GM23338 (cell line): Measurements from ENCODE around the gene CBX8. TPM values are rescaled to one million over a fixed set of nuclear protein-coding genes. Genes with fewer than 3 reads are reported as not detected.

Experiments
- ATAC-seq: fragments of 200-7000 bp; cut with Tn5 transposase; 3 replicates; pipeline ENCODE4 v1.9.1; 2020
- DNase-seq: peaks from one replicate; pipeline ENCODE4 v3.0.0-alpha.2; 2015; ENCODE audit warnings: low spot score
- H2AFZ ChIP-seq: fragments of 200-600 bp; sonication (generic); 2 replicates; pipeline ENCODE4 v1.8.0; 2016; ENCODE audit warnings: antibody characterized with exemption, mild to moderate bottlenecking, moderate library complexity
- H3F3A ChIP-seq: fragments of 200-600 bp; sonication (generic); replicated peaks from 2 replicates; pipeline ENCODE4 v1.8.0; 2017; ENCODE audit warnings: antibody characterized with exemption, mixed run types, low read depth
- H3K27ac ChIP-seq: fragments of 200-600 bp; sonication (generic); 2 replicates; pipeline ENCODE4 v1.6.1; 2016; ENCODE audit warnings: low read depth
- H3K27me3 ChIP-seq: fragments of 200-600 bp; sonication (generic); 2 replicates; pipeline ENCODE4 v1.8.0; 2016; ENCODE audit warnings: mild to moderate bottlenecking, mixed run types, moderate library complexity; ENCODE audit not compliant: insufficient read depth
- H3K36me3 ChIP-seq: fragments of 200-600 bp; sonication (generic); 2 replicates; pipeline ENCODE4 v1.8.0; 2016; ENCODE audit warnings: mild to moderate bottlenecking; ENCODE audit not compliant: insufficient read depth
- H3K4me1 ChIP-seq: fragments of 200-600 bp; sonication (generic); 2 replicates; pipeline ENCODE4 v1.8.0; 2016; ENCODE audit warnings: mild to moderate bottlenecking, moderate library complexity; ENCODE audit not compliant: insufficient read depth
- H3K4me2 ChIP-seq: fragments of 200-600 bp; sonication (generic); 2 replicates; pipeline ENCODE4 v1.7.1; 2017; ENCODE audit warnings: mixed run types
- H3K4me3 ChIP-seq: fragments of 200-600 bp; sonication (generic); 2 replicates; pipeline ENCODE4 v1.6.1; 2016; ENCODE audit warnings: mixed run types
- H3K79me2 ChIP-seq: fragments of 200-600 bp; sonication (generic); replicated peaks from 2 replicates; pipeline ENCODE4 v1.8.0; 2017; ENCODE audit warnings: mild to moderate bottlenecking; ENCODE audit not compliant: insufficient read depth
- H3K9me2 ChIP-seq: fragments of 200-600 bp; sonication (generic); 2 replicates; pipeline ENCODE4 v1.8.0; 2017; ENCODE audit not compliant: insufficient read depth
- H4K20me1 ChIP-seq: fragments of 200-600 bp; sonication (generic); replicated peaks from 2 replicates; pipeline ENCODE4 v1.8.0; 2017; ENCODE audit warnings: mild to moderate bottlenecking; ENCODE audit not compliant: insufficient read depth
- H3K27ac Mint-ChIP-seq: 2 replicates; pipeline ENCODE4 v1.8.0; 2020; ENCODE audit warnings: inconsistent platforms, mild to moderate bottlenecking, moderate library complexity, mixed read lengths
- H3K27me3 Mint-ChIP-seq: 3 replicates; pipeline ENCODE4 v1.8.0; 2022; ENCODE audit warnings: low read depth, mild to moderate bottlenecking, moderate library complexity, mixed read lengths, inconsistent platforms; ENCODE audit not compliant: insufficient read depth, poor library complexity
- H3K36me3 Mint-ChIP-seq: 3 replicates; pipeline ENCODE4 v1.8.0; 2021; ENCODE audit warnings: low read depth, mild to moderate bottlenecking, inconsistent platforms, moderate library complexity, mixed read lengths
- H3K4me1 Mint-ChIP-seq: 3 replicates; pipeline ENCODE4 v1.8.0; 2020; ENCODE audit warnings: mild to moderate bottlenecking, inconsistent platforms, mixed read lengths
- H3K4me3 Mint-ChIP-seq: 3 replicates; pipeline ENCODE4 v1.8.0; 2021; ENCODE audit warnings: moderate library complexity, mild to moderate bottlenecking, inconsistent platforms, mixed read lengths
- H3K9me3 Mint-ChIP-seq: 3 replicates; pipeline ENCODE4 v1.8.0; 2020; ENCODE audit warnings: moderate library complexity, mild to moderate bottlenecking, inconsistent platforms, mixed read lengths
- CREB1 ChIP-seq: fragments of 250-450 bp; sonication (Bioruptor Pico); IDR thresholded peaks from 2 replicates; pipeline ENCODE4 v1.5.0; 2020; ENCODE audit warnings: low read depth, mild to moderate bottlenecking, moderate library complexity
- EZH2 ChIP-seq: fragments of 200-600 bp; sonication (generic); IDR thresholded peaks from one replicate; pipeline ENCODE4 v1.8.0; 2017; ENCODE audit warnings: antibody characterized with exemption, mild to moderate bottlenecking, low read depth; ENCODE audit not compliant: unreplicated experiment
- EZH2phosphoT487 ChIP-seq: fragments of 200-600 bp; sonication (generic); IDR thresholded peaks from one replicate; pipeline ENCODE4 v1.8.1; 2018; ENCODE audit warnings: antibody characterized with exemption; ENCODE audit not compliant: unreplicated experiment
- JUNB ChIP-seq: IDR thresholded peaks from one replicate; pipeline ENCODE4 v1.6.1; 2016; ENCODE audit warnings: antibody characterized with exemption; ENCODE audit not compliant: unreplicated experiment
- NANOG ChIP-seq: IDR thresholded peaks from 2 replicates; pipeline ENCODE4 v1.6.1; 2016; ENCODE audit warnings: antibody characterized with exemption, borderline replicate concordance
- POLR2AphosphoS5 ChIP-seq: IDR thresholded peaks from 2 replicates; pipeline ENCODE4 v1.6.1; 2016; ENCODE audit warnings: antibody characterized with exemption, low read depth
- STAT1 ChIP-seq: IDR thresholded peaks from one replicate; pipeline ENCODE4 v1.6.1; 2016; ENCODE audit warnings: antibody characterized with exemption; ENCODE audit not compliant: unreplicated experiment
- ZNF114 ChIP-seq: fragments of 250-450 bp; sonication (Bioruptor Pico); IDR thresholded peaks from 2 replicates; pipeline ENCODE4 v1.5.0; 2020; ENCODE audit warnings: mild to moderate bottlenecking, moderate library complexity
- ZNF331 ChIP-seq: fragments of 250-450 bp; sonication (Bioruptor Pico); IDR thresholded peaks from 2 replicates; pipeline ENCODE4 v1.5.0; 2020; ENCODE audit warnings: low read depth, mild to moderate bottlenecking, moderate library complexity
- polyA plus RNA-seq: library from polyadenylated mRNA; unstranded; fragments of >200 nt; fragmentation: Nextera tagmentation; extraction: Ambion mirVana; gene quantifications from 2 replicates; pipeline ENCODE4 v1.2.1, GENCODE V29; 2016
- total RNA-seq: library from RNA; depleted of rRNA; stranded (reverse); fragments of >200 nt; shearing (Covaris generic); gene quantifications from 2 replicates; pipeline ENCODE4 v1.2.3, GENCODE V29; 2014
- TF ChIP-seq, protein P1 (sequence below): IDR thresholded peaks from one replicate; pipeline ENCODE4 v1.6.1; 2018; ENCODE audit warnings: antibody characterized with exemption; ENCODE audit not compliant: unreplicated experiment
- TF ChIP-seq, protein P2 (sequence below): fragments of 250-450 bp; sonication (Bioruptor Pico); IDR thresholded peaks from 2 replicates; pipeline ENCODE4 v1.5.0; 2020; ENCODE audit warnings: mild to moderate bottlenecking, moderate library complexity
- TF ChIP-seq, protein P3 (sequence below): IDR thresholded peaks from 2 replicates; pipeline ENCODE4 v1.6.1; 2016; ENCODE audit warnings: antibody characterized with exemption
- TF ChIP-seq, protein P4 (sequence below), 2 experiments: fragments of 200-600 bp in 1 of 2; sonication (generic) in 1 of 2; conservative IDR thresholded peaks; 2 replicates each; pipeline versions ENCODE4 v1.5.1 to v1.6.1; 2016 to 2017; ENCODE audit warnings: antibody characterized with exemption in 2 of 2, low read depth in 2 of 2, mild to moderate bottlenecking in 2 of 2, moderate library complexity in 1 of 2

CBX8 gene
- total and polyA plus RNA-seq, 2 experiments from 2014 or later: 1.0 to 1.3 TPM

DNA sequence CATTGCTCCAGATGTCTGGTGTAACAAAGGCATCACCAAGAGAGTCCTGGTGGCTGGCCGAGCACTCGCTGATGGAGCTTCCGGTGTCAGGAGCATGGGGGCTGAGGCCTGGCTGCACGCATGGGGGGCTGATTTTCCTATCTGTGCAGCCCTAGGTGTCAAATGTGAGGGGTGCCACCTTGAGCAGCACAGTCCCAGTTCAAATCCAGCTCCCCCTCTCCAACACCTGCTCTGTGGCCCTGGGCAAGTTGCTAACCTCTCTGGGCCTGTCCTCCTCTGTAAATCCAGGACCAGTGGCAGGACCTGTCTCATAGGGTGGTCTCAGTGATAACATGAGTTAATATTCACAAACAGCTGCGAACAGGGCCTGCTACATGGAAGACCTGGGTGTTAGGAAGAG is 53.3 kb downstream of the CBX8 start (continued):
- TF ChIP-seq NANOG (no peak), JUNB (no peak), ZNF114 (CRISPR knock-in tag) (no peak), POLR2AphosphoS5 (no peak)
- TF ChIP-seq, protein P1, sequence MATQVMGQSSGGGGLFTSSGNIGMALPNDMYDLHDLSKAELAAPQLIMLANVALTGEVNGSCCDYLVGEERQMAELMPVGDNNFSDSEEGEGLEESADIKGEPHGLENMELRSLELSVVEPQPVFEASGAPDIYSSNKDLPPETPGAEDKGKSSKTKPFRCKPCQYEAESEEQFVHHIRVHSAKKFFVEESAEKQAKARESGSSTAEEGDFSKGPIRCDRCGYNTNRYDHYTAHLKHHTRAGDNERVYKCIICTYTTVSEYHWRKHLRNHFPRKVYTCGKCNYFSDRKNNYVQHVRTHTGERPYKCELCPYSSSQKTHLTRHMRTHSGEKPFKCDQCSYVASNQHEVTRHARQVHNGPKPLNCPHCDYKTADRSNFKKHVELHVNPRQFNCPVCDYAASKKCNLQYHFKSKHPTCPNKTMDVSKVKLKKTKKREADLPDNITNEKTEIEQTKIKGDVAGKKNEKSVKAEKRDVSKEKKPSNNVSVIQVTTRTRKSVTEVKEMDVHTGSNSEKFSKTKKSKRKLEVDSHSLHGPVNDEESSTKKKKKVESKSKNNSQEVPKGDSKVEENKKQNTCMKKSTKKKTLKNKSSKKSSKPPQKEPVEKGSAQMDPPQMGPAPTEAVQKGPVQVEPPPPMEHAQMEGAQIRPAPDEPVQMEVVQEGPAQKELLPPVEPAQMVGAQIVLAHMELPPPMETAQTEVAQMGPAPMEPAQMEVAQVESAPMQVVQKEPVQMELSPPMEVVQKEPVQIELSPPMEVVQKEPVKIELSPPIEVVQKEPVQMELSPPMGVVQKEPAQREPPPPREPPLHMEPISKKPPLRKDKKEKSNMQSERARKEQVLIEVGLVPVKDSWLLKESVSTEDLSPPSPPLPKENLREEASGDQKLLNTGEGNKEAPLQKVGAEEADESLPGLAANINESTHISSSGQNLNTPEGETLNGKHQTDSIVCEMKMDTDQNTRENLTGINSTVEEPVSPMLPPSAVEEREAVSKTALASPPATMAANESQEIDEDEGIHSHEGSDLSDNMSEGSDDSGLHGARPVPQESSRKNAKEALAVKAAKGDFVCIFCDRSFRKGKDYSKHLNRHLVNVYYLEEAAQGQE: no peak

DNA sequence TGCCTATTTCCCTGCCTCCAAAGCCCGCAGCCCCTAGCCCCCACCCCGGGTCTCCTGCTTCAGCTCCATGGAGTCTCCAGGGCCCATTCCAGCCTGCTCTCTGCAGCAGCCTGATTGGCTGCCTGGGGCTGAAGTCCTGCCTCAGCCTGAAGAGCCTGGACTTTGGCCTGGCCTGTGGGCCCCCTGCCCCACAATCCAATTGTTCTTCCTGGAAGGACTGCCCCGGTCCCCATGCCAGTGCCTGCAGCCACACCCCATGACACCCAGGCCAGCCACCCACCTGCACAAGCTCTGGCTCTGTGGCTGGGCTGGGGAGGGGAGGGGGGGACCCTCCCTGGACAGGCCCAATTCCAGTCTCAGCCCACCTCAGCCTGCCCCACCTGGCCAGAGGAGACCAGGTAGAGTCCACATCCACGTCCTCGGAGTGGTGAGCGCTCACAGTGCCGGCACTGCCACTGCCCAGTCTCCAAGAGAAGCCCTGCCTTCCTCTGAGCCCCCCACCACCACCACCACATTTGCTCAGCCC is 53.9 kb downstream of the CBX8 start:
- DNase-seq (no peak), ATAC-seq (no peak)
- Mint-ChIP-seq H3K36me3 (no peaks in the 10 kb centered on the region; the same call in 2 of the 3 replicates), H3K27ac (no peak overlapping the region), H3K4me1 (peaks cover 15% of the 10 kb centered on the region), H3K4me3 (no peak overlapping the region), H3K27me3 (peaks cover 75% of the 10 kb centered on the region), H3K9me3 (no peaks in the 10 kb centered on the region)
- no peaks in the 10 kb centered on the region for H3K9me2 ChIP-seq
- H3K27ac ChIP-seq: no peak overlapping the region
- H2AFZ ChIP-seq: no peak overlapping the region
- no peaks in the 10 kb centered on the region for H3K36me3 ChIP-seq
- no peak overlapping the region for H3K4me3 ChIP-seq
- H3K27me3 ChIP-seq: peaks cover 61% of the 10 kb centered on the region
- H3K79me2 ChIP-seq: no peaks in the 10 kb centered on the region
- no peaks in the 10 kb centered on the region; the same call in 1 of the 2 replicates for H4K20me1 ChIP-seq
- H3K4me2 ChIP-seq: no peak overlapping the region
- peaks cover 12% of the 10 kb centered on the region for H3F3A ChIP-seq
- H3K4me1 ChIP-seq: peaks cover 10% of the 10 kb centered on the region
- TF ChIP-seq STAT1 (no peak), POLR2AphosphoS5 (no peak), JUNB (no peak), CREB1 (no peak), ZNF331 (CRISPR knock-in tag) (no peak), NANOG (no peak), EZH2 (no peak), EZH2phosphoT487 (no peak)
- TF ChIP-seq, protein P2, sequence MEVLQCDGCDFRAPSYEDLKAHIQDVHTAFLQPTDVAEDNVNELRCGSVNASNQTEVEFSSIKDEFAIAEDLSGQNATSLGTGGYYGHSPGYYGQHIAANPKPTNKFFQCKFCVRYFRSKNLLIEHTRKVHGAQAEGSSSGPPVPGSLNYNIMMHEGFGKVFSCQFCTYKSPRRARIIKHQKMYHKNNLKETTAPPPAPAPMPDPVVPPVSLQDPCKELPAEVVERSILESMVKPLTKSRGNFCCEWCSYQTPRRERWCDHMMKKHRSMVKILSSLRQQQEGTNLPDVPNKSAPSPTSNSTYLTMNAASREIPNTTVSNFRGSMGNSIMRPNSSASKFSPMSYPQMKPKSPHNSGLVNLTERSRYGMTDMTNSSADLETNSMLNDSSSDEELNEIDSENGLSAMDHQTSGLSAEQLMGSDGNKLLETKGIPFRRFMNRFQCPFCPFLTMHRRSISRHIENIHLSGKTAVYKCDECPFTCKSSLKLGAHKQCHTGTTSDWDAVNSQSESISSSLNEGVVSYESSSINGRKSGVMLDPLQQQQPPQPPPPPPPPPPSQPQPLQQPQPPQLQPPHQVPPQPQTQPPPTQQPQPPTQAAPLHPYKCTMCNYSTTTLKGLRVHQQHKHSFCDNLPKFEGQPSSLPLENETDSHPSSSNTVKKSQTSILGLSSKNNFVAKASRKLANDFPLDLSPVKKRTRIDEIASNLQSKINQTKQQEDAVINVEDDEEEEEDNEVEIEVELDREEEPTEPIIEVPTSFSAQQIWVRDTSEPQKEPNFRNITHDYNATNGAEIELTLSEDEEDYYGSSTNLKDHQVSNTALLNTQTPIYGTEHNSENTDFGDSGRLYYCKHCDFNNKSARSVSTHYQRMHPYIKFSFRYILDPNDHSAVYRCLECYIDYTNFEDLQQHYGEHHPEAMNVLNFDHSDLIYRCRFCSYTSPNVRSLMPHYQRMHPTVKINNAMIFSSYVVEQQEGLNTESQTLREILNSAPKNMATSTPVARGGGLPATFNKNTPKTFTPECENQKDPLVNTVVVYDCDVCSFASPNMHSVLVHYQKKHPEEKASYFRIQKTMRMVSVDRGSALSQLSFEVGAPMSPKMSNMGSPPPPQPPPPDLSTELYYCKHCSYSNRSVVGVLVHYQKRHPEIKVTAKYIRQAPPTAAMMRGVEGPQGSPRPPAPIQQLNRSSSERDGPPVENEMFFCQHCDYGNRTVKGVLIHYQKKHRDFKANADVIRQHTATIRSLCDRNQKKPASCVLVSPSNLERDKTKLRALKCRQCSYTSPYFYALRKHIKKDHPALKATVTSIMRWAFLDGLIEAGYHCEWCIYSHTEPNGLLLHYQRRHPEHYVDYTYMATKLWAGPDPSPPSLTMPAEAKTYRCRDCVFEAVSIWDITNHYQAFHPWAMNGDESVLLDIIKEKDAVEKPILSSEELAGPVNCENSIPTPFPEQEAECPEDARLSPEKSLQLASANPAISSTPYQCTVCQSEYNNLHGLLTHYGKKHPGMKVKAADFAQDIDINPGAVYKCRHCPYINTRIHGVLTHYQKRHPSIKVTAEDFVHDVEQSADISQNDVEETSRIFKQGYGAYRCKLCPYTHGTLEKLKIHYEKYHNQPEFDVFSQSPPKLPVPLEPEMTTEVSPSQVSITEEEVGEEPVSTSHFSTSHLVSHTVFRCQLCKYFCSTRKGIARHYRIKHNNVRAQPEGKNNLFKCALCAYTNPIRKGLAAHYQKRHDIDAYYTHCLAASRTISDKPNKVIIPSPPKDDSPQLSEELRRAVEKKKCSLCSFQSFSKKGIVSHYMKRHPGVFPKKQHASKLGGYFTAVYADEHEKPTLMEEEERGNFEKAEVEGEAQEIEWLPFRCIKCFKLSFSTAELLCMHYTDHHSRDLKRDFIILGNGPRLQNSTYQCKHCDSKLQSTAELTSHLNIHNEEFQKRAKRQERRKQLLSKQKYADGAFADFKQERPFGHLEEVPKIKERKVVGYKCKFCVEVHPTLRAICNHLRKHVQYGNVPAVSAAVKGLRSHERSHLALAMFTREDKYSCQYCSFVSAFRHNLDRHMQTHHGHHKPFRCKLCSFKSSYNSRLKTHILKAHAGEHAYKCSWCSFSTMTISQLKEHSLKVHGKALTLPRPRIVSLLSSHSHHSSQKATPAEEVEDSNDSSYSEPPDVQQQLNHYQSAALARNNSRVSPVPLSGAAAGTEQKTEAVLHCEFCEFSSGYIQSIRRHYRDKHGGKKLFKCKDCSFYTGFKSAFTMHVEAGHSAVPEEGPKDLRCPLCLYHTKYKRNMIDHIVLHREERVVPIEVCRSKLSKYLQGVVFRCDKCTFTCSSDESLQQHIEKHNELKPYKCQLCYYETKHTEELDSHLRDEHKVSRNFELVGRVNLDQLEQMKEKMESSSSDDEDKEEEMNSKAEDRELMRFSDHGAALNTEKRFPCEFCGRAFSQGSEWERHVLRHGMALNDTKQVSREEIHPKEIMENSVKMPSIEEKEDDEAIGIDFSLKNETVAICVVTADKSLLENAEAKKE: no peak
- TF ChIP-seq, protein P3, sequence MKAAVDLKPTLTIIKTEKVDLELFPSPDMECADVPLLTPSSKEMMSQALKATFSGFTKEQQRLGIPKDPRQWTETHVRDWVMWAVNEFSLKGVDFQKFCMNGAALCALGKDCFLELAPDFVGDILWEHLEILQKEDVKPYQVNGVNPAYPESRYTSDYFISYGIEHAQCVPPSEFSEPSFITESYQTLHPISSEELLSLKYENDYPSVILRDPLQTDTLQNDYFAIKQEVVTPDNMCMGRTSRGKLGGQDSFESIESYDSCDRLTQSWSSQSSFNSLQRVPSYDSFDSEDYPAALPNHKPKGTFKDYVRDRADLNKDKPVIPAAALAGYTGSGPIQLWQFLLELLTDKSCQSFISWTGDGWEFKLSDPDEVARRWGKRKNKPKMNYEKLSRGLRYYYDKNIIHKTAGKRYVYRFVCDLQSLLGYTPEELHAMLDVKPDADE: no peak
- TF ChIP-seq, protein P4, sequence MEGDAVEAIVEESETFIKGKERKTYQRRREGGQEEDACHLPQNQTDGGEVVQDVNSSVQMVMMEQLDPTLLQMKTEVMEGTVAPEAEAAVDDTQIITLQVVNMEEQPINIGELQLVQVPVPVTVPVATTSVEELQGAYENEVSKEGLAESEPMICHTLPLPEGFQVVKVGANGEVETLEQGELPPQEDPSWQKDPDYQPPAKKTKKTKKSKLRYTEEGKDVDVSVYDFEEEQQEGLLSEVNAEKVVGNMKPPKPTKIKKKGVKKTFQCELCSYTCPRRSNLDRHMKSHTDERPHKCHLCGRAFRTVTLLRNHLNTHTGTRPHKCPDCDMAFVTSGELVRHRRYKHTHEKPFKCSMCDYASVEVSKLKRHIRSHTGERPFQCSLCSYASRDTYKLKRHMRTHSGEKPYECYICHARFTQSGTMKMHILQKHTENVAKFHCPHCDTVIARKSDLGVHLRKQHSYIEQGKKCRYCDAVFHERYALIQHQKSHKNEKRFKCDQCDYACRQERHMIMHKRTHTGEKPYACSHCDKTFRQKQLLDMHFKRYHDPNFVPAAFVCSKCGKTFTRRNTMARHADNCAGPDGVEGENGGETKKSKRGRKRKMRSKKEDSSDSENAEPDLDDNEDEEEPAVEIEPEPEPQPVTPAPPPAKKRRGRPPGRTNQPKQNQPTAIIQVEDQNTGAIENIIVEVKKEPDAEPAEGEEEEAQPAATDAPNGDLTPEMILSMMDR (conservative IDR thresholded peaks at IDR 0.05; ENCODE audit: low read depth in 2 of 2): no peak
